Activated CD4-positive, CD25-positive, alpha-beta regulatory T cell treated with anti-CD3 and anti-CD28 coated beads, Interleukin-2, amount 50 U/mL, for 16 hours (primary cell): ENCODE measurements around the gene MICALL1.
"Not testable (repeated sequence)": the region's sequence is repeated elsewhere in the genome, so short reads cannot be mapped to it uniquely, and the experiment has no call there.

Experiments used
- DNase-seq: peaks from one replicate; pipeline ENCODE4 v3.0.0-alpha.2; 2020; ENCODE audit warnings: low read depth, low spot score

MICALL1 gene

GRCh38 chr22:37954686-37955085 lies 48.6 kb downstream of the MICALL1 start:
- DNase-seq = no peak

- DNase-seq = not testable (repeated sequence)
Observed at GRCh38 chr22:37955825-37956397, 49.8 kb downstream of the MICALL1 start.

GRCh38 chr22:37957232-37957631 lies 51.1 kb downstream of the MICALL1 start:
- no peak for DNase-seq

GRCh38 chr22:37959231-37959825 lies 53.2 kb downstream of the MICALL1 start:
- DNase-seq = no peak

- no peak for DNase-seq
Observed at GRCh38 chr22:37961062-37961461, 55.0 kb downstream of the MICALL1 start.

GRCh38 chr22:37965940-37966664 lies 60.0 kb downstream of the MICALL1 start:
- DNase-seq = no peak

GRCh38 chr22:37967147-37967546 lies 61.0 kb downstream of the MICALL1 start:
- DNase-seq = no peak

- DNase-seq = no peak
Observed at GRCh38 chr22:37967637-37968451, 61.7 kb downstream of the MICALL1 start.

- no peak for DNase-seq
Observed at GRCh38 chr22:37968452-37969251, 62.6 kb downstream of the MICALL1 start.

- DNase-seq = no peak
Observed at GRCh38 chr22:37970864-37971263, 64.8 kb downstream of the MICALL1 start.

- no peak for DNase-seq
Observed at GRCh38 chr22:37971475-37972434, 65.7 kb downstream of the MICALL1 start.

- DNase-seq = no peak
Observed at GRCh38 chr22:37972527-37972926, 66.4 kb downstream of the MICALL1 start.

- DNase-seq = no peak
Observed at GRCh38 chr22:37973271-37974170, 67.4 kb downstream of the MICALL1 start.

GRCh38 chr22:37975153-37975552 lies 69.1 kb downstream of the MICALL1 start:
- no peak for DNase-seq

- not testable (repeated sequence) for DNase-seq
Observed at GRCh38 chr22:37976022-37976421, 69.9 kb downstream of the MICALL1 start.

- DNase-seq = no peak
Observed at GRCh38 chr22:37976547-37976946, 70.5 kb downstream of the MICALL1 start.

GRCh38 chr22:37979782-37980181 lies 73.7 kb downstream of the MICALL1 start:
- DNase-seq = no peak

GRCh38 chr22:37981282-37982011 lies 75.3 kb downstream of the MICALL1 start:
- no peak for DNase-seq
